Measurements from ENCODE around the gene SAMSN1. TPM values are rescaled to one million over a fixed set of nuclear protein-coding genes. Genes with fewer than 3 reads are reported as not detected.

SAMSN1 gene
- total RNA-seq, 2 donors from 2014 or later, result 1.8 to 4.6 TPM

DNA sequence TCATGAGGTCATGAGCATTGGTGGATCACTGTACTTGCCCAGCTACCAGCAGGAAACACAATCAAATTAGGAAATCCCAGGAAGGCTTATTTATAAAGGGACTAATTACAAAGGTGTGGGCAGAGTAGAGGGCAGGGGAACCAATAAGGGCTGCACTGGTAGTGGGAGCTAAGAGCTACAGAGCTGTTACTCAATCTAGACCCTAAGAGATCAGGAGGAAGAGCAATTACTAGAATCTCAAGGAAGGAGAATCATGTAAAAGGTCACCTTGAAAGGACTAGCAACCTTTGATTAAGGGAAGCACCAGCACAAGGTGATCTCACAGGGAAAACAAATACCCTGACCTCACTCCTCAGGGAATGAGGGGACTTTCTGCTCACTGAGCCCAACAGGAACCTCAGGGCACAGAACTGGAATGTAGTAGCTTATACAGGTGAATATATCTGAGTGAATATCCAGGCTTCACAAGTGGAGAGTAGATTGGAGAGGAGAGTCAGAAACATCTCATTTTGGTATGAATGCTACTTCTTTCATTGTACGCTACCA is 66.8 kb downstream of the SAMSN1 start:
- no peak for DNase-seq
- Histone ChIP-seq H3K4me3 (no peak overlapping the region), H3K4me1 (no peaks in the 10 kb centered on the region), H3K27ac (no peak overlapping the region), H3K27me3 (no peaks in the 10 kb centered on the region), H3K36me3 (replicated peaks in 1 of 2; ENCODE audit: insufficient read depth in 1 of 2, low read depth in 2 of 2) (no peaks in the 10 kb centered on the region), H3K9me3 (no peaks in the 10 kb centered on the region)
- no peak for ATAC-seq
- intact Hi-C loops (cut with DNase I), result no loop called here
- TF ChIP-seq CTCF (IDR thresholded peaks at IDR 0.05) (no peak), POLR2A (IDR thresholded peaks at IDR 0.05) (no peak)
- 42 to 100% methylated on average over 1 of the region's 1 CpG for WGBS, 2 donors

GRCh38 chr21:14477841-14478240 is 68.3 kb downstream of the SAMSN1 start:
- ATAC-seq (no peak), DNase-seq (no peak)
- TF ChIP-seq POLR2A (IDR thresholded peaks at IDR 0.05) (no peak), CTCF (IDR thresholded peaks at IDR 0.05) (no peak)
- no peaks in the 10 kb centered on the region for H3K27me3 ChIP-seq
- H3K36me3 ChIP-seq (replicated peaks in 1 of 2; ENCODE audit: insufficient read depth in 1 of 2, low read depth in 2 of 2), result no peaks in the 10 kb centered on the region
- WGBS, 2 donors, result 40 to 43% methylated on average over 1 of the region's 1 CpG
- H3K27ac ChIP-seq, result no peak overlapping the region
- H3K9me3 ChIP-seq, result no peaks in the 10 kb centered on the region
- intact Hi-C loops (cut with DNase I), result no loop called here
- no peak overlapping the region for H3K4me3 ChIP-seq
- H3K4me1 ChIP-seq, result no peaks in the 10 kb centered on the region

- H3K27me3 ChIP-seq, result no peaks in the 10 kb centered on the region
- ATAC-seq, result no peak
- TF ChIP-seq CTCF (IDR thresholded peaks at IDR 0.05) (no peak), POLR2A (IDR thresholded peaks at IDR 0.05) (no peak)
- H3K4me3 ChIP-seq, result no peak overlapping the region
- H3K27ac ChIP-seq, result no peak overlapping the region
- intact Hi-C loops (cut with DNase I), result no loop called here
- no peaks in the 10 kb centered on the region for H3K9me3 ChIP-seq
- DNase-seq, result no peak
- 76 to 92% methylated on average over 2 of the region's 2 CpGs for WGBS, 2 donors
- H3K4me1 ChIP-seq, result no peaks in the 10 kb centered on the region
- no peaks in the 10 kb centered on the region for H3K36me3 ChIP-seq (replicated peaks in 1 of 2; ENCODE audit: insufficient read depth in 1 of 2, low read depth in 2 of 2)
Measured at GRCh38 chr21:14477133-14477532, 69.0 kb downstream of the SAMSN1 start.

DNA sequence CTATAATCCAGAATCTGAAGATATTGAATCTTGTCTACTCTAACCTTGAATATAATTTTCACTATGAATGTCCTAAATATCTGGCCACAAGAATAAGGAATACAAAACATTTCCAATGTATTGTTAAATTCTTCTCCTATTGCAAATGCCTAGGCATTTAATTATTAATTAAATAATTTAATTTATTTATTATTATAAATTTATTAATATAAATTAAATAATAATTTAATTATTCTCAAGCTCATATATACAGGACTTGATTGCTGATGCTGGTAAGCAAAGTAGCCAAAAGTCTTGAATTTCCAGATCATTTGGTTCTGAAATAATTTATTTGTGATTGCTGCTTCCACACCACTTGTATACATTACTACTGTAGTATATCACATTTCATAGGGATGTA is 71.1 kb downstream of the SAMSN1 start:
- no peak for ATAC-seq

More for the DNA sequence above, 71.1 kb downstream of the SAMSN1 start:
- DNase-seq, result no peak
- intact Hi-C loops (cut with DNase I), result no loop called here
- H3K4me3 ChIP-seq, result no peak overlapping the region
- no peak overlapping the region for H3K27ac ChIP-seq
- H3K36me3 ChIP-seq (replicated peaks in 1 of 2; ENCODE audit: insufficient read depth in 1 of 2, low read depth in 2 of 2), result no peaks in the 10 kb centered on the region
- TF ChIP-seq POLR2A (IDR thresholded peaks at IDR 0.05), result no peak
- TF ChIP-seq CTCF (IDR thresholded peaks at IDR 0.05), result no peak
- no peaks in the 10 kb centered on the region for H3K9me3 ChIP-seq
- no peaks in the 10 kb centered on the region for H3K4me1 ChIP-seq
- H3K27me3 ChIP-seq, result no peaks in the 10 kb centered on the region

Measured in body of pancreas (tissue), 4 donors.